Heart right ventricle (tissue), 16 donors: ENCODE data around the gene LAMA1. TPM values are rescaled to one million over a fixed set of nuclear protein-coding genes. Genes with fewer than 3 reads are reported as not detected.

Experiments used
- ATAC-seq, 8 donors: fragments of 200-7000 bp; cut with Tn5 transposase; one replicate each; pipeline ENCODE4 v1.9.1; 2020; ENCODE audit warnings: mild to moderate bottlenecking in 8 of 8, moderate library complexity in 8 of 8, moderate number of reproducible peaks in 1 of 8
- DNase-seq, 2 donors: peaks; one replicate each; pipeline ENCODE4 v3.0.0-alpha.2; 2020
- H3K27ac ChIP-seq, 10 donors: fragments of 200-600 bp; sonication (generic) in 2 of 10; one replicate each; pipeline versions ENCODE4 v1.5.0 to v1.8.0; 2020 to 2022; ENCODE audit warnings: mild to moderate bottlenecking in 3 of 10
- H3K27me3 ChIP-seq, 7 donors: fragments of 200-600 bp; one replicate each; pipeline ENCODE4 v1.8.0; 2021 to 2022; ENCODE audit warnings: mild to moderate bottlenecking in 2 of 7
- H3K36me3 ChIP-seq, 9 donors: fragments of 200-600 bp; sonication (generic) in 1 of 9; one replicate each; pipeline versions ENCODE4 v1.5.0 to v1.8.0; 2020 to 2022; ENCODE audit warnings: mild to moderate bottlenecking in 2 of 9
- H3K4me1 ChIP-seq, 9 donors: fragments of 200-600 bp; sonication (generic) in 1 of 9; one replicate each; pipeline versions ENCODE4 v1.5.0 to v1.8.0; 2020 to 2022; ENCODE audit warnings: mild to moderate bottlenecking in 4 of 9
- H3K4me3 ChIP-seq, 10 donors: fragments of 200-600 bp; sonication (generic) in 2 of 10; one replicate each; pipeline versions ENCODE4 v1.5.0 to v1.8.0; 2020 to 2022; ENCODE audit warnings: mild to moderate bottlenecking in 7 of 10, moderate library complexity in 2 of 10
- H3K9me3 ChIP-seq, 11 donors: fragments of 200-600 bp in 10 of 11; sonication (generic) in 2 of 11; one replicate each; pipeline versions ENCODE4 v1.5.0 to v1.8.0; 2013 to 2022; ENCODE audit warnings: mild to moderate bottlenecking in 2 of 11, control low read depth in 1 of 11, moderate library complexity in 1 of 11
- CTCF ChIP-seq, 9 donors: fragments of 200-600 bp; sonication (generic) in 2 of 9; IDR thresholded peaks; one replicate each; pipeline versions ENCODE4 v1.5.0 to v1.8.0; 2021 to 2022; ENCODE audit warnings: antibody characterized with exemption in 9 of 9, mild to moderate bottlenecking in 5 of 9, moderate library complexity in 1 of 9
- WGBS, 2 donors: extraction: QIAGEN DNeasy Blood & Tissue Kit; methylation state at CpG; one replicate each; pipeline ENCODE4 v1.1.7; 2013; ENCODE audit warnings: inconsistent platforms in 1 of 2; 5-methylcytosine and 5-hydroxymethylcytosine counted together
- intact Hi-C, 10 donors: fragments of 100-400 bp; cut with DNase I; formaldehyde crosslinking; loops; one replicate each; pipeline versions ENCODE4 v1.11.1 to v1.14.2; 2022
- polyA plus RNA-seq, 2 donors: library from polyadenylated mRNA; stranded (reverse); fragments of 200-250 nt; gene quantifications; one replicate each; pipeline ENCODE4 v1.2.3, GENCODE V29; 2013
- total RNA-seq, 10 donors: library from RNA; stranded (reverse); fragmentation: NEBNext Ultra II Directional in 3 of 10; extraction: Animal tissue kit (Norgen Biotek cat#: 25700) in 3 of 10; gene quantifications; one replicate each; pipeline versions ENCODE4 v1.2.1 to v1.2.4, GENCODE V29; 2021 to 2023
- donor health status: Arrhythmogenic right ventricular cardiomyopathy.
- donor health status: ischemic (EF 13 %, LVEDD 7.1; RV severe dilation, severe dysfunction).
- donor health status: healthy with polysubstance abuse.
- donor health status: DM: no; HTN: yes; CAD: no.
- donor health status: DM: no; HTN: no; CAD: no.
- donor health status: ischemic (EF 25% LVEDD 6.9; RV normal size, moderate dysfunction).
- donor health status: ischemic (EF 25% LVEDD 5.7; RV mildly dilated, moderate dysfunction).
- donor health status: healthy.
- donor health status: DM: yes; HTN: yes; CAD: no.
- donor health status: Ischemic cardiomyopathy.
- donor health status: ischemic (EF 35%, LVEDD 5.7; RV mildly dilated, moderate dysfunction).
- donor health status: nonischemic (EF 11% LVEDD 7.7; RV severe dilation, severe dysfunction).
- donor health status: DM: yes; HTN: yes; CAD: no.
- donor health status: PGD.
- donor health status: ischemic (EF 29% LVEDD 5.4; RV normal size, mild dysfunction).
- donor health status: nonischemic (EF 23%, LVEDD 6.1; RV moderate dilation, normal function).

LAMA1 gene
- total and polyA plus RNA-seq, 12 donors = 0.05 to 0.82 (median 0.13) TPM; not detected in 4

- H3K4me3 ChIP-seq = no peak overlapping the region
- H3K4me1 ChIP-seq = no peaks in the 10 kb centered on the region
- peak; percentile 24 to 65 (median 59) for TF ChIP-seq CTCF (IDR thresholded peaks at IDR 0.05)
- WGBS, 2 donors = 74 to 75% methylated on average over 34 to 37 of the region's 37 CpGs
- DNase-seq (peak in 1 of 2 donors; percentile 12), ATAC-seq (peak in 3 of 8 donors; percentile 24 to 47 (median 39))
- peaks cover 0 to 19% (median 0%) of the 10 kb centered on the region in 7 donors for H3K27me3 ChIP-seq
- no peak overlapping the region for H3K27ac ChIP-seq
- H3K36me3 ChIP-seq = no peaks in the 10 kb centered on the region
- intact Hi-C loops = loop anchor here (5.0 to 10.0 kb wide), 2 partner anchors 254 to 257 kb away; no protein-coding TSS in a partner anchor
- peaks cover 0 to 10% (median 0%) of the 10 kb centered on the region in 11 donors for H3K9me3 ChIP-seq
Observed at GRCh38 chr18:6920099-6920955, 197.3 kb downstream of the LAMA1 start.

- no peak for TF ChIP-seq CTCF (IDR thresholded peaks at IDR 0.05)
- no peak for ATAC-seq
- Histone ChIP-seq H3K27me3 (peaks cover 0 to 19% (median 0%) of the 10 kb centered on the region in 7 donors), H3K36me3 (peaks cover 0 to 9% (median 0%) of the 10 kb centered on the region in 9 donors), H3K4me3 (no peak overlapping the region), H3K4me1 (no peaks in the 10 kb centered on the region), H3K9me3 (peaks cover 0 to 10% (median 0%) of the 10 kb centered on the region in 11 donors), H3K27ac (no peak overlapping the region)
- DNase-seq = no peak
- whole genome bisulfite sequencing, 2 donors = 93 to 94% methylated on average over 3 of the region's 3 CpGs
- intact Hi-C loops = no loop called here
Observed at GRCh38 chr18:6917072-6917471, 200.5 kb downstream of the LAMA1 start.

- 94% methylated on average over 3 of the region's 3 CpGs for whole genome bisulfite sequencing, 2 donors
- TF ChIP-seq CTCF (IDR thresholded peaks at IDR 0.05) = no peak
- H3K9me3 ChIP-seq = peaks cover 0 to 26% (median 9%) of the 10 kb centered on the region in 11 donors
- H3K27ac ChIP-seq = no peak overlapping the region
- no peaks in the 10 kb centered on the region for H3K4me1 ChIP-seq
- intact Hi-C loops = no loop called here
- H3K4me3 ChIP-seq = no peak overlapping the region
- DNase-seq = no peak
- peaks cover 0 to 33% (median 0%) of the 10 kb centered on the region in 9 donors for H3K36me3 ChIP-seq
- H3K27me3 ChIP-seq = no peaks in the 10 kb centered on the region
- no peak for ATAC-seq
Observed at GRCh38 chr18:6901286-6901926, 216.2 kb downstream of the LAMA1 start.

- no peak for ATAC-seq
- DNase-seq = no peak
- TF ChIP-seq CTCF (IDR thresholded peaks at IDR 0.05) = no peak
- Histone ChIP-seq H3K4me1 (no peaks in the 10 kb centered on the region), H3K4me3 (no peak overlapping the region), H3K27ac (no peak overlapping the region), H3K36me3 (peaks cover 0 to 27% (median 0%) of the 10 kb centered on the region in 9 donors), H3K9me3 (no peaks in the 10 kb centered on the region), H3K27me3 (no peaks in the 10 kb centered on the region)
- 97 to 99% methylated on average over 3 of the region's 3 CpGs for WGBS, 2 donors
- intact Hi-C loops = no loop called here
Observed at GRCh38 chr18:6891788-6892187, 225.8 kb downstream of the LAMA1 start.

Other genes starting within 250 kb of the LAMA1 start
- not detected for gene LRRC30, start 113.3 kb upstream of the LAMA1 start, total RNA-seq
- gene LRRC30, start 113.3 kb upstream of the LAMA1 start, polyA plus RNA-seq = not detected